GM23338 (cell line): ENCODE data around the gene TLCD3A. TPM values are rescaled to one million over a fixed set of nuclear protein-coding genes. Genes with fewer than 3 reads are reported as not detected.

Experiments used
- ATAC-seq: fragments of 200-7000 bp; cut with Tn5 transposase; 3 replicates; pipeline ENCODE4 v1.9.1; 2020
- DNase-seq: peaks from one replicate; pipeline ENCODE4 v3.0.0-alpha.2; 2015; ENCODE audit warnings: low spot score
- H2AFZ ChIP-seq: fragments of 200-600 bp; sonication (generic); 2 replicates; pipeline ENCODE4 v1.8.0; 2016; ENCODE audit warnings: antibody characterized with exemption, mild to moderate bottlenecking, moderate library complexity
- H3F3A ChIP-seq: fragments of 200-600 bp; sonication (generic); replicated peaks from 2 replicates; pipeline ENCODE4 v1.8.0; 2017; ENCODE audit warnings: antibody characterized with exemption, mixed run types, low read depth
- H3K27ac ChIP-seq: fragments of 200-600 bp; sonication (generic); 2 replicates; pipeline ENCODE4 v1.6.1; 2016; ENCODE audit warnings: low read depth
- H3K27me3 ChIP-seq: fragments of 200-600 bp; sonication (generic); 2 replicates; pipeline ENCODE4 v1.8.0; 2016; ENCODE audit warnings: mild to moderate bottlenecking, mixed run types, moderate library complexity; ENCODE audit not compliant: insufficient read depth
- H3K36me3 ChIP-seq: fragments of 200-600 bp; sonication (generic); 2 replicates; pipeline ENCODE4 v1.8.0; 2016; ENCODE audit warnings: mild to moderate bottlenecking; ENCODE audit not compliant: insufficient read depth
- H3K4me1 ChIP-seq: fragments of 200-600 bp; sonication (generic); 2 replicates; pipeline ENCODE4 v1.8.0; 2016; ENCODE audit warnings: mild to moderate bottlenecking, moderate library complexity; ENCODE audit not compliant: insufficient read depth
- H3K4me2 ChIP-seq: fragments of 200-600 bp; sonication (generic); 2 replicates; pipeline ENCODE4 v1.7.1; 2017; ENCODE audit warnings: mixed run types
- H3K4me3 ChIP-seq: fragments of 200-600 bp; sonication (generic); 2 replicates; pipeline ENCODE4 v1.6.1; 2016; ENCODE audit warnings: mixed run types
- H3K79me2 ChIP-seq: fragments of 200-600 bp; sonication (generic); replicated peaks from 2 replicates; pipeline ENCODE4 v1.8.0; 2017; ENCODE audit warnings: mild to moderate bottlenecking; ENCODE audit not compliant: insufficient read depth
- H3K9me2 ChIP-seq: fragments of 200-600 bp; sonication (generic); 2 replicates; pipeline ENCODE4 v1.8.0; 2017; ENCODE audit not compliant: insufficient read depth
- H4K20me1 ChIP-seq: fragments of 200-600 bp; sonication (generic); replicated peaks from 2 replicates; pipeline ENCODE4 v1.8.0; 2017; ENCODE audit warnings: mild to moderate bottlenecking; ENCODE audit not compliant: insufficient read depth
- H3K27ac Mint-ChIP-seq: 2 replicates; pipeline ENCODE4 v1.8.0; 2020; ENCODE audit warnings: inconsistent platforms, mild to moderate bottlenecking, moderate library complexity, mixed read lengths
- H3K27me3 Mint-ChIP-seq: 3 replicates; pipeline ENCODE4 v1.8.0; 2022; ENCODE audit warnings: low read depth, mild to moderate bottlenecking, moderate library complexity, mixed read lengths, inconsistent platforms; ENCODE audit not compliant: insufficient read depth, poor library complexity
- H3K36me3 Mint-ChIP-seq: 3 replicates; pipeline ENCODE4 v1.8.0; 2021; ENCODE audit warnings: low read depth, mild to moderate bottlenecking, inconsistent platforms, moderate library complexity, mixed read lengths
- H3K4me1 Mint-ChIP-seq: 3 replicates; pipeline ENCODE4 v1.8.0; 2020; ENCODE audit warnings: mild to moderate bottlenecking, inconsistent platforms, mixed read lengths
- H3K4me3 Mint-ChIP-seq: 3 replicates; pipeline ENCODE4 v1.8.0; 2021; ENCODE audit warnings: moderate library complexity, mild to moderate bottlenecking, inconsistent platforms, mixed read lengths
- H3K9me3 Mint-ChIP-seq: 3 replicates; pipeline ENCODE4 v1.8.0; 2020; ENCODE audit warnings: moderate library complexity, mild to moderate bottlenecking, inconsistent platforms, mixed read lengths
- CREB1 ChIP-seq: fragments of 250-450 bp; sonication (Bioruptor Pico); IDR thresholded peaks from 2 replicates; pipeline ENCODE4 v1.5.0; 2020; ENCODE audit warnings: low read depth, mild to moderate bottlenecking, moderate library complexity
- EZH2 ChIP-seq: fragments of 200-600 bp; sonication (generic); IDR thresholded peaks from one replicate; pipeline ENCODE4 v1.8.0; 2017; ENCODE audit warnings: antibody characterized with exemption, mild to moderate bottlenecking, low read depth; ENCODE audit not compliant: unreplicated experiment
- EZH2phosphoT487 ChIP-seq: fragments of 200-600 bp; sonication (generic); IDR thresholded peaks from one replicate; pipeline ENCODE4 v1.8.1; 2018; ENCODE audit warnings: antibody characterized with exemption; ENCODE audit not compliant: unreplicated experiment
- JUNB ChIP-seq: IDR thresholded peaks from one replicate; pipeline ENCODE4 v1.6.1; 2016; ENCODE audit warnings: antibody characterized with exemption; ENCODE audit not compliant: unreplicated experiment
- NANOG ChIP-seq: IDR thresholded peaks from 2 replicates; pipeline ENCODE4 v1.6.1; 2016; ENCODE audit warnings: antibody characterized with exemption, borderline replicate concordance
- POLR2AphosphoS5 ChIP-seq: IDR thresholded peaks from 2 replicates; pipeline ENCODE4 v1.6.1; 2016; ENCODE audit warnings: antibody characterized with exemption, low read depth
- STAT1 ChIP-seq: IDR thresholded peaks from one replicate; pipeline ENCODE4 v1.6.1; 2016; ENCODE audit warnings: antibody characterized with exemption; ENCODE audit not compliant: unreplicated experiment
- ZNF114 ChIP-seq: fragments of 250-450 bp; sonication (Bioruptor Pico); IDR thresholded peaks from 2 replicates; pipeline ENCODE4 v1.5.0; 2020; ENCODE audit warnings: mild to moderate bottlenecking, moderate library complexity
- ZNF331 ChIP-seq: fragments of 250-450 bp; sonication (Bioruptor Pico); IDR thresholded peaks from 2 replicates; pipeline ENCODE4 v1.5.0; 2020; ENCODE audit warnings: low read depth, mild to moderate bottlenecking, moderate library complexity
- polyA plus RNA-seq: library from polyadenylated mRNA; unstranded; fragments of >200 nt; fragmentation: Nextera tagmentation; extraction: Ambion mirVana; gene quantifications from 2 replicates; pipeline ENCODE4 v1.2.1, GENCODE V29; 2016
- total RNA-seq: library from RNA; depleted of rRNA; stranded (reverse); fragments of >200 nt; shearing (Covaris generic); gene quantifications from 2 replicates; pipeline ENCODE4 v1.2.3, GENCODE V29; 2014
- TF ChIP-seq, protein P1 (sequence below), 2 experiments: fragments of 200-600 bp in 1 of 2; sonication (generic) in 1 of 2; conservative IDR thresholded peaks; 2 replicates each; pipeline versions ENCODE4 v1.5.1 to v1.6.1; 2016 to 2017; ENCODE audit warnings: antibody characterized with exemption in 2 of 2, low read depth in 2 of 2, mild to moderate bottlenecking in 2 of 2, moderate library complexity in 1 of 2
- TF ChIP-seq, protein P2 (sequence below): fragments of 250-450 bp; sonication (Bioruptor Pico); IDR thresholded peaks from 2 replicates; pipeline ENCODE4 v1.5.0; 2020; ENCODE audit warnings: mild to moderate bottlenecking, moderate library complexity
- TF ChIP-seq, protein P3 (sequence below): IDR thresholded peaks from 2 replicates; pipeline ENCODE4 v1.6.1; 2016; ENCODE audit warnings: antibody characterized with exemption
- TF ChIP-seq, protein P4 (sequence below): IDR thresholded peaks from one replicate; pipeline ENCODE4 v1.6.1; 2018; ENCODE audit warnings: antibody characterized with exemption; ENCODE audit not compliant: unreplicated experiment

TLCD3A gene
- total and polyA plus RNA-seq, 2 experiments from 2014 or later, result 10.3 to 21.1 TPM

DNA sequence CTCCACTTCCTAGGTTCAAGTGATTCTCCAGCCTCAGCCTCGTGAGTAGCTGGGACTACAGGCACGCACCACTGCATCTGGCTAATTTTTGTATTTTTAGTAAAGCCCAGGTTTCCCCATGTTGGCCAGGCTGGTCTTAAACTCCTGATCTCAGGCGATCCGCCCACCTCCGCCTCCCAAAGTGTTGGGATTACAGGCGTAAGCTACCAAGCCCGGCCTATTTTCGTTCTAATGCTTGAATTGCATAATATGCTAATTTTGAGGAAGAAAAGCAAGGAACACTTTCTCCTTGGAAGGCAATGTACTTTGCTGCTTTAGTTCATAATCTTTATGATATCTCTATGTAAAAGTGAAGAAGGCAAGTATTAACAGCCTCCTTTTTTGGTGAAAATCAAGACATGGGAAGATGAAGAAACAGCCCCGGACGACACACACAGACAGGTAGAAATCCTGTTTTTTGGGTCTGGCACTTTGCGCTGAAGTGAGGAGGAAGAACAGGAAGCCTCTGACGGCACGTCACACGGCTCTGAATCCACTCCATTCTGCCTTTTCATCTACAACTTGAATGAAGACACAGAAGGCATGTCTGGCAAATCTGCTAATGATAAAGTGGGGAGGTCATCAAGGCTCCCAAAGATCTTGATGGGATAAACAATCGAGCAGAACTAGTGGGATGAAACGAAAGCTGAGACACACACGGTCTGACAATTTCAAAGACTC, 42.7 kb upstream of the TLCD3A start:
- Histone ChIP-seq H3F3A (no peaks in the 10 kb centered on the region), H4K20me1 (no peaks in the 10 kb centered on the region), H3K27me3 (no peaks in the 10 kb centered on the region), H3K36me3 (0 out of 2 replicates have a peak, but pooled peaks cover 1% of the 10 kb centered on the region), H3K79me2 (no peaks in the 10 kb centered on the region; the same call in 1 of the 2 replicates), H3K4me2 (no peak overlapping the region), H3K4me1 (peaks cover 7% of the 10 kb centered on the region; the same call in 1 of the 2 replicates), H3K27ac (peak overlapping the region; percentile 50; the same call in 1 of the 2 replicates), H3K9me2 (no peaks in the 10 kb centered on the region), H2AFZ (no peak overlapping the region), H3K4me3 (no peak overlapping the region)
- Mint-ChIP-seq H3K36me3 (peaks cover 4% of the 10 kb centered on the region; the same call in 2 of the 3 replicates), H3K9me3 (no peaks in the 10 kb centered on the region), H3K4me3 (no peak overlapping the region), H3K27me3 (peaks cover 2% of the 10 kb centered on the region), H3K27ac (no peak overlapping the region), H3K4me1 (peaks cover 13% of the 10 kb centered on the region; the same call in 2 of the 3 replicates)
- TF ChIP-seq, protein P1, sequence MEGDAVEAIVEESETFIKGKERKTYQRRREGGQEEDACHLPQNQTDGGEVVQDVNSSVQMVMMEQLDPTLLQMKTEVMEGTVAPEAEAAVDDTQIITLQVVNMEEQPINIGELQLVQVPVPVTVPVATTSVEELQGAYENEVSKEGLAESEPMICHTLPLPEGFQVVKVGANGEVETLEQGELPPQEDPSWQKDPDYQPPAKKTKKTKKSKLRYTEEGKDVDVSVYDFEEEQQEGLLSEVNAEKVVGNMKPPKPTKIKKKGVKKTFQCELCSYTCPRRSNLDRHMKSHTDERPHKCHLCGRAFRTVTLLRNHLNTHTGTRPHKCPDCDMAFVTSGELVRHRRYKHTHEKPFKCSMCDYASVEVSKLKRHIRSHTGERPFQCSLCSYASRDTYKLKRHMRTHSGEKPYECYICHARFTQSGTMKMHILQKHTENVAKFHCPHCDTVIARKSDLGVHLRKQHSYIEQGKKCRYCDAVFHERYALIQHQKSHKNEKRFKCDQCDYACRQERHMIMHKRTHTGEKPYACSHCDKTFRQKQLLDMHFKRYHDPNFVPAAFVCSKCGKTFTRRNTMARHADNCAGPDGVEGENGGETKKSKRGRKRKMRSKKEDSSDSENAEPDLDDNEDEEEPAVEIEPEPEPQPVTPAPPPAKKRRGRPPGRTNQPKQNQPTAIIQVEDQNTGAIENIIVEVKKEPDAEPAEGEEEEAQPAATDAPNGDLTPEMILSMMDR (conservative IDR thresholded peaks at IDR 0.05; ENCODE audit: low read depth in 2 of 2), result no peak
- TF ChIP-seq, protein P2, sequence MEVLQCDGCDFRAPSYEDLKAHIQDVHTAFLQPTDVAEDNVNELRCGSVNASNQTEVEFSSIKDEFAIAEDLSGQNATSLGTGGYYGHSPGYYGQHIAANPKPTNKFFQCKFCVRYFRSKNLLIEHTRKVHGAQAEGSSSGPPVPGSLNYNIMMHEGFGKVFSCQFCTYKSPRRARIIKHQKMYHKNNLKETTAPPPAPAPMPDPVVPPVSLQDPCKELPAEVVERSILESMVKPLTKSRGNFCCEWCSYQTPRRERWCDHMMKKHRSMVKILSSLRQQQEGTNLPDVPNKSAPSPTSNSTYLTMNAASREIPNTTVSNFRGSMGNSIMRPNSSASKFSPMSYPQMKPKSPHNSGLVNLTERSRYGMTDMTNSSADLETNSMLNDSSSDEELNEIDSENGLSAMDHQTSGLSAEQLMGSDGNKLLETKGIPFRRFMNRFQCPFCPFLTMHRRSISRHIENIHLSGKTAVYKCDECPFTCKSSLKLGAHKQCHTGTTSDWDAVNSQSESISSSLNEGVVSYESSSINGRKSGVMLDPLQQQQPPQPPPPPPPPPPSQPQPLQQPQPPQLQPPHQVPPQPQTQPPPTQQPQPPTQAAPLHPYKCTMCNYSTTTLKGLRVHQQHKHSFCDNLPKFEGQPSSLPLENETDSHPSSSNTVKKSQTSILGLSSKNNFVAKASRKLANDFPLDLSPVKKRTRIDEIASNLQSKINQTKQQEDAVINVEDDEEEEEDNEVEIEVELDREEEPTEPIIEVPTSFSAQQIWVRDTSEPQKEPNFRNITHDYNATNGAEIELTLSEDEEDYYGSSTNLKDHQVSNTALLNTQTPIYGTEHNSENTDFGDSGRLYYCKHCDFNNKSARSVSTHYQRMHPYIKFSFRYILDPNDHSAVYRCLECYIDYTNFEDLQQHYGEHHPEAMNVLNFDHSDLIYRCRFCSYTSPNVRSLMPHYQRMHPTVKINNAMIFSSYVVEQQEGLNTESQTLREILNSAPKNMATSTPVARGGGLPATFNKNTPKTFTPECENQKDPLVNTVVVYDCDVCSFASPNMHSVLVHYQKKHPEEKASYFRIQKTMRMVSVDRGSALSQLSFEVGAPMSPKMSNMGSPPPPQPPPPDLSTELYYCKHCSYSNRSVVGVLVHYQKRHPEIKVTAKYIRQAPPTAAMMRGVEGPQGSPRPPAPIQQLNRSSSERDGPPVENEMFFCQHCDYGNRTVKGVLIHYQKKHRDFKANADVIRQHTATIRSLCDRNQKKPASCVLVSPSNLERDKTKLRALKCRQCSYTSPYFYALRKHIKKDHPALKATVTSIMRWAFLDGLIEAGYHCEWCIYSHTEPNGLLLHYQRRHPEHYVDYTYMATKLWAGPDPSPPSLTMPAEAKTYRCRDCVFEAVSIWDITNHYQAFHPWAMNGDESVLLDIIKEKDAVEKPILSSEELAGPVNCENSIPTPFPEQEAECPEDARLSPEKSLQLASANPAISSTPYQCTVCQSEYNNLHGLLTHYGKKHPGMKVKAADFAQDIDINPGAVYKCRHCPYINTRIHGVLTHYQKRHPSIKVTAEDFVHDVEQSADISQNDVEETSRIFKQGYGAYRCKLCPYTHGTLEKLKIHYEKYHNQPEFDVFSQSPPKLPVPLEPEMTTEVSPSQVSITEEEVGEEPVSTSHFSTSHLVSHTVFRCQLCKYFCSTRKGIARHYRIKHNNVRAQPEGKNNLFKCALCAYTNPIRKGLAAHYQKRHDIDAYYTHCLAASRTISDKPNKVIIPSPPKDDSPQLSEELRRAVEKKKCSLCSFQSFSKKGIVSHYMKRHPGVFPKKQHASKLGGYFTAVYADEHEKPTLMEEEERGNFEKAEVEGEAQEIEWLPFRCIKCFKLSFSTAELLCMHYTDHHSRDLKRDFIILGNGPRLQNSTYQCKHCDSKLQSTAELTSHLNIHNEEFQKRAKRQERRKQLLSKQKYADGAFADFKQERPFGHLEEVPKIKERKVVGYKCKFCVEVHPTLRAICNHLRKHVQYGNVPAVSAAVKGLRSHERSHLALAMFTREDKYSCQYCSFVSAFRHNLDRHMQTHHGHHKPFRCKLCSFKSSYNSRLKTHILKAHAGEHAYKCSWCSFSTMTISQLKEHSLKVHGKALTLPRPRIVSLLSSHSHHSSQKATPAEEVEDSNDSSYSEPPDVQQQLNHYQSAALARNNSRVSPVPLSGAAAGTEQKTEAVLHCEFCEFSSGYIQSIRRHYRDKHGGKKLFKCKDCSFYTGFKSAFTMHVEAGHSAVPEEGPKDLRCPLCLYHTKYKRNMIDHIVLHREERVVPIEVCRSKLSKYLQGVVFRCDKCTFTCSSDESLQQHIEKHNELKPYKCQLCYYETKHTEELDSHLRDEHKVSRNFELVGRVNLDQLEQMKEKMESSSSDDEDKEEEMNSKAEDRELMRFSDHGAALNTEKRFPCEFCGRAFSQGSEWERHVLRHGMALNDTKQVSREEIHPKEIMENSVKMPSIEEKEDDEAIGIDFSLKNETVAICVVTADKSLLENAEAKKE, result no peak
- TF ChIP-seq EZH2, result no peak
- TF ChIP-seq ZNF331, result no peak
- TF ChIP-seq EZH2phosphoT487, result no peak
- TF ChIP-seq POLR2AphosphoS5, result no peak
- no peak for TF ChIP-seq JUNB
- no peak for TF ChIP-seq ZNF114
- TF ChIP-seq, protein P3, sequence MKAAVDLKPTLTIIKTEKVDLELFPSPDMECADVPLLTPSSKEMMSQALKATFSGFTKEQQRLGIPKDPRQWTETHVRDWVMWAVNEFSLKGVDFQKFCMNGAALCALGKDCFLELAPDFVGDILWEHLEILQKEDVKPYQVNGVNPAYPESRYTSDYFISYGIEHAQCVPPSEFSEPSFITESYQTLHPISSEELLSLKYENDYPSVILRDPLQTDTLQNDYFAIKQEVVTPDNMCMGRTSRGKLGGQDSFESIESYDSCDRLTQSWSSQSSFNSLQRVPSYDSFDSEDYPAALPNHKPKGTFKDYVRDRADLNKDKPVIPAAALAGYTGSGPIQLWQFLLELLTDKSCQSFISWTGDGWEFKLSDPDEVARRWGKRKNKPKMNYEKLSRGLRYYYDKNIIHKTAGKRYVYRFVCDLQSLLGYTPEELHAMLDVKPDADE, result no peak
- TF ChIP-seq, protein P4, sequence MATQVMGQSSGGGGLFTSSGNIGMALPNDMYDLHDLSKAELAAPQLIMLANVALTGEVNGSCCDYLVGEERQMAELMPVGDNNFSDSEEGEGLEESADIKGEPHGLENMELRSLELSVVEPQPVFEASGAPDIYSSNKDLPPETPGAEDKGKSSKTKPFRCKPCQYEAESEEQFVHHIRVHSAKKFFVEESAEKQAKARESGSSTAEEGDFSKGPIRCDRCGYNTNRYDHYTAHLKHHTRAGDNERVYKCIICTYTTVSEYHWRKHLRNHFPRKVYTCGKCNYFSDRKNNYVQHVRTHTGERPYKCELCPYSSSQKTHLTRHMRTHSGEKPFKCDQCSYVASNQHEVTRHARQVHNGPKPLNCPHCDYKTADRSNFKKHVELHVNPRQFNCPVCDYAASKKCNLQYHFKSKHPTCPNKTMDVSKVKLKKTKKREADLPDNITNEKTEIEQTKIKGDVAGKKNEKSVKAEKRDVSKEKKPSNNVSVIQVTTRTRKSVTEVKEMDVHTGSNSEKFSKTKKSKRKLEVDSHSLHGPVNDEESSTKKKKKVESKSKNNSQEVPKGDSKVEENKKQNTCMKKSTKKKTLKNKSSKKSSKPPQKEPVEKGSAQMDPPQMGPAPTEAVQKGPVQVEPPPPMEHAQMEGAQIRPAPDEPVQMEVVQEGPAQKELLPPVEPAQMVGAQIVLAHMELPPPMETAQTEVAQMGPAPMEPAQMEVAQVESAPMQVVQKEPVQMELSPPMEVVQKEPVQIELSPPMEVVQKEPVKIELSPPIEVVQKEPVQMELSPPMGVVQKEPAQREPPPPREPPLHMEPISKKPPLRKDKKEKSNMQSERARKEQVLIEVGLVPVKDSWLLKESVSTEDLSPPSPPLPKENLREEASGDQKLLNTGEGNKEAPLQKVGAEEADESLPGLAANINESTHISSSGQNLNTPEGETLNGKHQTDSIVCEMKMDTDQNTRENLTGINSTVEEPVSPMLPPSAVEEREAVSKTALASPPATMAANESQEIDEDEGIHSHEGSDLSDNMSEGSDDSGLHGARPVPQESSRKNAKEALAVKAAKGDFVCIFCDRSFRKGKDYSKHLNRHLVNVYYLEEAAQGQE, result no peak
- no peak for TF ChIP-seq STAT1
- no peak for TF ChIP-seq NANOG
- TF ChIP-seq CREB1 (CRISPR knock-in tag), result no peak
- ATAC-seq (no peak), DNase-seq (no peak)
